Medulla oblongata (tissue), 1 donor: Measurements from ENCODE around the gene PRXL2B.

Source experiments
- DNase-seq: peaks from one replicate; pipeline ENCODE4 v3.0.0-alpha.2; 2015; ENCODE audit errors: extremely low spot score

The PRXL2B gene

DNA sequence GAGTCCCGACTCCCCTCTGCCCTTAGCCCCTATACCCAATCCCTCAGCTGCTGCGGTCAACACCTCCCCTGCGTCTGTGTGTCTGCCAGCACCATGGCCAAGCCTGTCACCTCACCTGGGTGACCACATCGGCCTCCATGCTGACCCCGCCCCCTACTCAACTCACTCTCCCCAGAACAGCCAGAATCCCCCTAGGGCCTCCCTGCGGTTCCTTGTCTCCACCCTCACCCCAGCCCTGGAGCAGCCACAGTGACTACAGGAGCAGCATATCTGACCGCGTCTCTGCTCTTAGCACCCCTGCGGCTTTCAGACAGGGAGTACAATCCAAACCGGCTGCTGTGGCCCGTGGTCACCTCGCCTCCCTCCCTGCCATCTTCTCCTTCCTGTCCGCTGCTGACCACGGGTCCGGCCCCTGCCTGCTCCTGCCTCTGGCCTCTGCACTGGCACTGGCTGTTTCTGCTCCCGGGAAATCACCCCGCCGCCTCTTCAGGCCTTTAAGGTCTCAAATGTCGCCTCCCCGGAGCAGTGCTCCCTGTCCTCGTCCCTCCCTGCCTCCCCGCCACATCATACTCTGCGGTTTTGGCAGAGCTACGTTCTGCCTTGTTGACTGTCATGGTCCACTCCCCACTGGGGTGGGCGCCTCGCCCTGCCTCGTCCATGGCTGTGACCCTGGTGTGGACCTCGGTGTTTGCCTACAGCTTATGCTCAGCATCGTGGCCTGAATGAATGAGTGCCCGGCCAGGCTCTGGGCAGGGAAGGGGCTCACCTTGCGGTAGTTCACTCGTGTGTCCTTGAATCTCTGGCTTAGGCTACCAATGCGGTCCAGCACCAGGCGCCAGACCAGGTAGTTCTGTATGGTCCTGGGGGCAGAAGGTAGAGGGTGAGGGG is 11.1 kb downstream of the PRXL2B start:
- DNase-seq = no peak

- no peak for DNase-seq
Observed at GRCh38 chr1:2598329-2598931, 11.9 kb downstream of the PRXL2B start.

GRCh38 chr1:2601721-2602303 is 15.2 kb downstream of the PRXL2B start:
- DNase-seq = no peak

DNA sequence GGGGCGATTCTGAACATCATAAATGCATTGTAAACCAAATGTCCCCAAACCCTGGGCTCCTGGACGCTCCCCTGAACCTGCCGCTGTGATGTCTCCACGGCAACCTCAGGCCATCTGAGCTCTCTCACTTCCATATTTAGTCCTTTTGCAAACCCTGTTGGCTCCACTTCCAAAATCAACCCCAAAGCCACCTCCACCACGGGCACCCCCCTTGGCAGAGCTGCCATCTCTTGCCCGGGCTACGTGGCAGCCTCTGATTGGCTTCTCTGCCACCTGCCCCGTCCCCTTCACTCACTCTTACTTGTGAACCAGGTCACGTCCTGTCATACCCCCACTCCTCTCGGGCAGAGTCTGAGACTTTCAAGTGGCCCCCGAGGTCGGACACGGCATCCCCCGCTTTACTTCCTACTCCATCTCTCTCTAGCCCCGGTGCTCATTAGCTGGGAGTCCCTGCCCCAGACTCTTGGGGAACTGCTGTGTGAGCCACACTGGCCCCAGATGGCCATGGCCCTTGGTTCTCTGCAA is 15.8 kb downstream of the PRXL2B start:
- no peak for DNase-seq

DNA sequence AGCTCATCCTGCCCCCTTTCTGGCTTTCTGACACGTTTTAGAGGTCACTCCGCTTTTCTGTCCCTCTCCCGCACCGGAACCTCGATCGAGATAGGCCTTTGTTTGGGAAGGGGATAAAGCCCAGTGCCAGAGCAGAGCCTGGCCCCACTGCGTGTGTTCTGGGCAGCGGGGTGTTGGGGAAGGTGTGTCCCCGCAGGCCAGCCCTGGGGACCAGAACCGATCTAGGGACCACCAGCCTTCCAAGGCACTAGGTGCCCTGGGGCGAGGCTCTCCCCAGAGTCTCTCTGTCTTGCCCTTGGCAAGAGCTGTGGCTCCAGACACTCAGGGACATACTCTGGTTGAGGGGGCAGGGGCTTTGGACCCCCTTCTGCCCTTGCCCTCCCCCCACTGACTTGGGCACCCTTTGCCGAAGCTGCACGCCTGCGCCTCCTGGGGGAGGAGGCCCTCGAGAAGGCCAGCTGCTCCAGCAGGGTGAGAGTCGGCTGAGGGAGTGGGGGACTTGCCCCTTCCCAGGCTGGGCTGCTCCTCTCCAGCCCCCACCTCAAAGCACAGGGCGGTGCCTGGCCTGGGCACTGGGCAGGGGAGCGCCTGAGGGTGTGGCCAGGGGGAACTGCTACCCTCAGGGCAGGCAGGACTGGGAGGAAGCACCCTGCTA is 16.4 kb downstream of the PRXL2B start:
- no peak for DNase-seq

DNA sequence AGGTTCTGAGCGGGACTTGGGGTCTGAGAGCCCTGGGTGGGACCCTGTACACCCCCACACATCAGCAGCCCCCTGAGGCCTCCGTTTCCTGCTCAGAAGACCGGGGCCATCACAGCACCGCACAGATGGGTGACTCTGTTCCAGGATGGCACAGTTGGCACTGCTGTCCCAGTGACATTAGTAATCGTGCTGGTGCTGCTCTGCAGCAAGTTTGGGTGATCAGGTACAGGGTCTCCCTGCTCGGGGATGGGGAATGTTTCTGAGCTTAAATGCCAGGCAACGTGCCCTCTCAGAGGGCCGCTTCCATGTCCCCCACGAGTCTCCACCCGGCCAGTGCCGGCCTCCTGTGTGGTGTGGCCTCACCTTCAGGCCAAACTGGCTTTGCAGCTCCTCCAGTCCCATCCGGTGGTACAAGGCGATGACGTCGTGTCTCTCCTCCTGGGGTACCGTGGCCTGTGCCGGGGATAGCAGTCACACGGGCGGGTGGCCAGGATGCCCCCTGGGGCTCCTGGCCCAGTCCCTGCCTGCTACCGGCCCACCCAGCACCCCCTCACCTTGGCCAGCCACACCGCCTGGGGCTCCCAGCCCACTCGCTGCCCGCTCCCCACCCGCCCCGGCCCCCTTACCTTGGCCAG is 17.1 kb downstream of the PRXL2B start:
- no peak for DNase-seq

DNA sequence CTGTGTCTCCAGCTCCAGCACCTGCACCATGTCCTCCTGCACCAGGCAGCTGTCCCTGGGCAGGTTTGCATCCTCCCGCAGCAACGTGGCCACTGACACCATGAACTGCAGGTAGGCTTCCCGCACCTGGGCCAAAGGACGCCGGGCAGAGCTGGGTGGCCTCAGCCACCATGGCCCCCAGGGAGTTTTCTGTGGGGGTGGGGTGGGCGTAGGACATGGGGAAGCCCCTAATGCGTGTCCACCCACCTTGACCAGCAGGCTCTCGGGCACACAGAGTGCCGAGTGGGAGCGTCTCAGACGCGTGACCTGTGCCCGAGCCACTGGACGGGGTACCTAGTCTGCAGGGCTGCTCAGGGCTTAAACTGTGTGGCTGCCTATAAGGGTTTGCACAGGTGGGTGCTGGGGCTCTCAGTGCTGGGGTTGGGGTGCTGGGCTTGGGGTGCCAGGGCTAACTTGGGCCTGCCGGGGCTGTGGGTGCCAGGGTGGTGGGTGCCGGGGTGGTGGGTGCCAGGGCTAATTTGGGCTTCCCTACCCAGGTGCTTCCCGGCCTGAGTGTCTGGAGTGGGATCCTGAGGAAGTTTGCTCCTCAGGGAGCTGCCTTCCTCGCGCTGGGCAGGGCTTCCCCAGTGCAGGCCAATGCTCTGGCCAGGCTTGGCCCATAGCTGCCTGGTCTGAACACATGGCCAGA is 17.7 kb downstream of the PRXL2B start:
- DNase-seq = no peak

GRCh38 chr1:2604844-2605508 is 18.4 kb downstream of the PRXL2B start:
- no peak for DNase-seq

GRCh38 chr1:2605509-2606395 is 19.2 kb downstream of the PRXL2B start:
- DNase-seq = no peak

GRCh38 chr1:2606396-2606880 is 19.9 kb downstream of the PRXL2B start:
- no peak for DNase-seq

GRCh38 chr1:2606881-2607621 is 20.5 kb downstream of the PRXL2B start:
- no peak for DNase-seq

DNA sequence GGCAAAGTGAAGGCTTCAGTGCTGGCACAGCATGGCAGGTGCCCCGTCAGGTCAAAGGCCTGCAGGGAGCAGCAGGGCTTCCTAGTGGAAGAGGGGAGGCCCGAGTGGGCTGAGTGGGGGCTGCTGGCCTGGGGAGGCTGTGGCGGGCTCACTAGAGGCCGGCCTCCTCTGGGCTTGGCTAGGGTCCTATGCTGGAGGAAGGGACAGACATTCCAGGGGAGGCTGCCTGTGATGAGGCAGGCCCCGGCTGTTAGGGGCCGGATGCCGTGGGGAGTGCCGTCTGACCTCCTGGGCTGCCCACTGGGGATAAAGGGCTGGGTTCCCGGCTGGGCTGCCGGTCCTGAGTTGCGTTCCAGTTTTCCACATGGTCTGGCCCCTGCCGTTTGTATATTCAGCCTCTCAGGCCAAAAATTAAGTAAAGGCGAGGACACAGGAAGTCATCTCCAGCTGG is 21.1 kb downstream of the PRXL2B start:
- DNase-seq = peak; percentile 15

DNA sequence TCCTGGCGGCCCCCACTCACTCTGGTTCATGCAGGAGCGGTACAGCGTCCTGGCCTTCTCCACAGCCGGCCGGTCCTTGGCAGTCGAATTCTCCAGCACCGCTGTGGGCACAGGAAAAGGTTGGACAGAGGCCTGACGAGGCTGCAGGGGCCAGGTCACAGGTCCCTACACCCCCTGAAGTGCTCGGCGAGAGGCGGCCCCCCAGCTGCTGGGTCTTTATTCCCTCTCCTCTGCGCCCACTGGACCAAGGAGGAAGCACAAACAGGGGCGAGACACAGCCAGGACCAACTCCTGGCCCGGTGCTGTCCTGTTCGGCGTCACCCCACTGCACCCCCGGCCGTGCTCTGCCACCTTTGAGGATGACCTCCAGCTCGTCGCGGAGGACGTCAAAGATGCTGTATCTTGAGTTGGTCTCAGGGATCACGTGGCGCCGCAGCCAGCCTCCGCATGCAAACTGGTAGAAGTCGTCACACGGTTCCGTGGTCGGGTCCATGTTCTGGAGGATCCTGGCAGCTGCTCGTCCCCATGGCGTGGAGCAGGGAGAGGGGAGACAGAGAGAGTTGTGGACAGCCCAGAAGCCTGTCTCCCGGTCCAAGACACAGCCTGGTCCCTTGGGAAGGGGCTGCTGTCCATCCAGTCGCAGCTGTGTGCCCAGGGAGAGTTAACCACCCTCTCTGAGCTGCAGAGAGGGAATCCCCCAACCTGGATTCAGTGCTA is 22.9 kb downstream of the PRXL2B start:
- no peak for DNase-seq

DNA sequence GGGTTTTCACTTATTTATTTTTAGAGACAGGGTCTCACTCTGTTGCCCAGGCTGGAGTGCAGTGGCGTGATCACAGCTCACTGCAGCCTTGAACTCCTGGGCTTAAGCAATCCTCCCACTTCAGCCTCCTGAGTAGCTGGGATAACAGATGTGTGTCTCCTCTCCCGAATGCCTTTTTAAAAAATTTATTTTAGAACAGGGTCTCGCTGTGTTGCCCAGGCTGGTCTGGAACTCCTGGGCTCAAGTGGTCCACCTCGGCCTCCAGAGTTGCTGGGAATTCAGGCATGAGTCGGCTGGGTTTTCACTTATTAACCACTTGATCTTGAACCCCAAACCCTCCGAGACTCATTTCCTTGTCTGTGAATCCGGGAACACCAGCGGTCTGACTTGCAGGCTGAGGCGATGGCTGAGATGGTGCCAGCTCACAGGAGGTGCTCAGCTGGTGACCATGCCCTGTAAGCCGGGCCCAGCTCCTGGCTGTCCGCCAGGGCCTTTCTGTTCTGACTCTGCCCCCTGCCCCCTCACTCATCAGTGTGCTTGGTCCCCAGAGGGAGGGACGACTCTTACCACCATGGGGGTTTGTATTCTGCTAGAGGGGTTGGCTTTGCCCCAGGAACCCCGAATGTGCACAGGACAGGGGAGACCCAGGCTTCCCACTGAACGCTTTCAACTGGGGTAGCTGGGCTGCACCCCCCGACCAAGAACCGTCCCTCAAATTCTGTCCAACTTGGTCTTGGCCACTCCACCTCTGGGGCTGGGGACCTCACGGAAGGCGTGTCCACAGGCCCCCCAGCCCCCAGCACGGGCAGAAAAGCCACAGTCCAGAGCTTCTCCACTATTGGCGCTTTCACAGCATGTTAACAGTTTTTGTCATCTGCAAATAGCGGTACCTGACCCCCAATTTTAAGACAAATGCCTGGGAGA is 23.7 kb downstream of the PRXL2B start:
- peak; percentile 20 for DNase-seq

- no peak for DNase-seq
Observed at GRCh38 chr1:2611031-2611501, 24.5 kb downstream of the PRXL2B start.

DNA sequence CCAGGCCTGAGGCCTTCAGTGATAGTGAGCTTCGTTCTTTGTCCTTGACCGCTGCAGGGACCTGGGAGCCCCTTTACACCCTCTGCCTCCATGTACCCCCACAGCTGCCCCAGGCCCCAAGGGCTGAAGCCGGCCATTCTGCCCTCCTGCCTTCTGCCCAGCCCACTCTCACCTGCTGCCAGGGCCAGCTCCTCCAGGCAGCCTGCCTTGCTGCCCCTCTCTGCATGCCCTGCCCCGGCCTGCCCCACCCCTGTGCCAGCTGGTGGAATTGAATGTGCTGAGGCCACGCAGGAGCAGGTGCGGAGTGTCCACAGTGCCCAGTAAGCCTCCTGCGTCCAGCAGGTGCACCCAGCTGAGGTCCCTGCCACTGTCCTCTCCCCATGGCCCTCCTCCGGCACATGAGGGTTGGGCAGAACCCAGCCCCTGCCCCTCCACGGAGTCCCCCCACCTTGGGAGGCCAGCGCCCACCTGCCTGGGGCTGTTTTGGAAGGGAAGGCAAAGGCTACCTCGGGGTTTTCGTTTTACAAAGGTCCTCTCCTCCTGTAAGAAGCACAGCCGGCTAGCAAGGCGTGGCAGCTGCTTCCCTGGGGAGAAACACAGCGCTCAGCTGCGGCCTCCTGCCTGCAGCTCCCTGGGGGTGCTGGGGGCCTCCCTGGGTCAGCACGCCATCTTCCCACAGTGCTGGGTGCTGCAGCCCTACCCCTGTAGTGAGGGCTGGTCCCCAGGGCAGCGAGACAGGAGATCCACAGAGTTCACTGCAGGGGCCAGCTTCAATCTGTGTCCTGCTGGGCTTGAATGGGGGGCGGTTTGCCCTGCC is 25.3 kb downstream of the PRXL2B start:
- DNase-seq = no peak
